GM23338 (cell line): ENCODE data around the gene FARP1. TPM values are rescaled to one million over a fixed set of nuclear protein-coding genes. Genes with fewer than 3 reads are reported as not detected.
A peak's percentile ranks its signal among the peaks of the same experiment; 100 is the strongest.

ENCODE experiments used
- ATAC-seq: fragments of 200-7000 bp; cut with Tn5 transposase; 3 replicates; pipeline ENCODE4 v1.9.1; 2020
- DNase-seq: peaks from one replicate; pipeline ENCODE4 v3.0.0-alpha.2; 2015; ENCODE audit warnings: low spot score
- H2AFZ ChIP-seq: fragments of 200-600 bp; sonication (generic); 2 replicates; pipeline ENCODE4 v1.8.0; 2016; ENCODE audit warnings: antibody characterized with exemption, mild to moderate bottlenecking, moderate library complexity
- H3F3A ChIP-seq: fragments of 200-600 bp; sonication (generic); replicated peaks from 2 replicates; pipeline ENCODE4 v1.8.0; 2017; ENCODE audit warnings: antibody characterized with exemption, mixed run types, low read depth
- H3K27ac ChIP-seq: fragments of 200-600 bp; sonication (generic); 2 replicates; pipeline ENCODE4 v1.6.1; 2016; ENCODE audit warnings: low read depth
- H3K27me3 ChIP-seq: fragments of 200-600 bp; sonication (generic); 2 replicates; pipeline ENCODE4 v1.8.0; 2016; ENCODE audit warnings: mild to moderate bottlenecking, mixed run types, moderate library complexity; ENCODE audit not compliant: insufficient read depth
- H3K36me3 ChIP-seq: fragments of 200-600 bp; sonication (generic); 2 replicates; pipeline ENCODE4 v1.8.0; 2016; ENCODE audit warnings: mild to moderate bottlenecking; ENCODE audit not compliant: insufficient read depth
- H3K4me1 ChIP-seq: fragments of 200-600 bp; sonication (generic); 2 replicates; pipeline ENCODE4 v1.8.0; 2016; ENCODE audit warnings: mild to moderate bottlenecking, moderate library complexity; ENCODE audit not compliant: insufficient read depth
- H3K4me2 ChIP-seq: fragments of 200-600 bp; sonication (generic); 2 replicates; pipeline ENCODE4 v1.7.1; 2017; ENCODE audit warnings: mixed run types
- H3K4me3 ChIP-seq: fragments of 200-600 bp; sonication (generic); 2 replicates; pipeline ENCODE4 v1.6.1; 2016; ENCODE audit warnings: mixed run types
- H3K79me2 ChIP-seq: fragments of 200-600 bp; sonication (generic); replicated peaks from 2 replicates; pipeline ENCODE4 v1.8.0; 2017; ENCODE audit warnings: mild to moderate bottlenecking; ENCODE audit not compliant: insufficient read depth
- H3K9me2 ChIP-seq: fragments of 200-600 bp; sonication (generic); 2 replicates; pipeline ENCODE4 v1.8.0; 2017; ENCODE audit not compliant: insufficient read depth
- H4K20me1 ChIP-seq: fragments of 200-600 bp; sonication (generic); replicated peaks from 2 replicates; pipeline ENCODE4 v1.8.0; 2017; ENCODE audit warnings: mild to moderate bottlenecking; ENCODE audit not compliant: insufficient read depth
- H3K27ac Mint-ChIP-seq: 2 replicates; pipeline ENCODE4 v1.8.0; 2020; ENCODE audit warnings: inconsistent platforms, mild to moderate bottlenecking, moderate library complexity, mixed read lengths
- H3K27me3 Mint-ChIP-seq: 3 replicates; pipeline ENCODE4 v1.8.0; 2022; ENCODE audit warnings: low read depth, mild to moderate bottlenecking, moderate library complexity, mixed read lengths, inconsistent platforms; ENCODE audit not compliant: insufficient read depth, poor library complexity
- H3K36me3 Mint-ChIP-seq: 3 replicates; pipeline ENCODE4 v1.8.0; 2021; ENCODE audit warnings: low read depth, mild to moderate bottlenecking, inconsistent platforms, moderate library complexity, mixed read lengths
- H3K4me1 Mint-ChIP-seq: 3 replicates; pipeline ENCODE4 v1.8.0; 2020; ENCODE audit warnings: mild to moderate bottlenecking, inconsistent platforms, mixed read lengths
- H3K4me3 Mint-ChIP-seq: 3 replicates; pipeline ENCODE4 v1.8.0; 2021; ENCODE audit warnings: moderate library complexity, mild to moderate bottlenecking, inconsistent platforms, mixed read lengths
- H3K9me3 Mint-ChIP-seq: 3 replicates; pipeline ENCODE4 v1.8.0; 2020; ENCODE audit warnings: moderate library complexity, mild to moderate bottlenecking, inconsistent platforms, mixed read lengths
- EZH2phosphoT487 ChIP-seq: fragments of 200-600 bp; sonication (generic); IDR thresholded peaks from one replicate; pipeline ENCODE4 v1.8.1; 2018; ENCODE audit warnings: antibody characterized with exemption; ENCODE audit not compliant: unreplicated experiment
- JUNB ChIP-seq: IDR thresholded peaks from one replicate; pipeline ENCODE4 v1.6.1; 2016; ENCODE audit warnings: antibody characterized with exemption; ENCODE audit not compliant: unreplicated experiment
- STAT1 ChIP-seq: IDR thresholded peaks from one replicate; pipeline ENCODE4 v1.6.1; 2016; ENCODE audit warnings: antibody characterized with exemption; ENCODE audit not compliant: unreplicated experiment
- ZNF114 ChIP-seq: fragments of 250-450 bp; sonication (Bioruptor Pico); IDR thresholded peaks from 2 replicates; pipeline ENCODE4 v1.5.0; 2020; ENCODE audit warnings: mild to moderate bottlenecking, moderate library complexity
- polyA plus RNA-seq: library from polyadenylated mRNA; unstranded; fragments of >200 nt; fragmentation: Nextera tagmentation; extraction: Ambion mirVana; gene quantifications from 2 replicates; pipeline ENCODE4 v1.2.1, GENCODE V29; 2016
- total RNA-seq: library from RNA; depleted of rRNA; stranded (reverse); fragments of >200 nt; shearing (Covaris generic); gene quantifications from 2 replicates; pipeline ENCODE4 v1.2.3, GENCODE V29; 2014
- TF ChIP-seq, protein P1 (sequence below): IDR thresholded peaks from one replicate; pipeline ENCODE4 v1.6.1; 2018; ENCODE audit warnings: antibody characterized with exemption; ENCODE audit not compliant: unreplicated experiment
- TF ChIP-seq, protein P2 (sequence below): fragments of 250-450 bp; sonication (Bioruptor Pico); IDR thresholded peaks from 2 replicates; pipeline ENCODE4 v1.5.0; 2020; ENCODE audit warnings: mild to moderate bottlenecking, moderate library complexity

The FARP1 gene
- total and polyA plus RNA-seq, 2 experiments from 2014 or later = 53.6 to 82.5 TPM

DNA sequence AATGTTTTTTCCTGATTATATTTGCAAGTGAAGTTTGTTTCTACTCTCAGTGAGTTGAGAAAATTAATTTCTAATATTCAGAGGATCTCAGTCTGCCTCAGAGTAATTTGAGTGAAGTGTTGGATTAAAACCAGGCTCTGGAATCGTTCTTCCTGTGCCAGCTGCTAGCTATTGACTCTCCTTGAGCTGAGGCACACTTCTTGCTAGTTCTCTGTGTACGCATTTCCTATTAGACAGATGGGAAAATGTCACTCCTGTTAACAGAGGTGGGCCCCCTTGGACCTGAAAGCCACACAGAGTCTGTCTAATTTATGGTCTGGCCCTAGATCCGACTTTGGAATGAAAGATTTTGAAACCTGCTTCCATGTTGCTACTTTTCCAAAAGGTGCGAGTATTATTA, 141.8 kb downstream of the FARP1 start:
- no peak for ATAC-seq
- Mint-ChIP-seq H3K9me3 (0 out of 3 replicates have a peak, but pooled peaks cover 2% of the 10 kb centered on the region), H3K27me3 (no peaks in the 10 kb centered on the region), H3K4me1 (peaks cover 10% of the 10 kb centered on the region), H3K27ac (no peak overlapping the region), H3K36me3 (peaks cover 1% of the 10 kb centered on the region; the same call in 1 of the 3 replicates), H3K4me3 (no peak overlapping the region)
- Histone ChIP-seq H3K4me2 (peak overlapping the region; percentile 25), H3K27me3 (no peaks in the 10 kb centered on the region), H3K36me3 (no peaks in the 10 kb centered on the region; the same call in 1 of the 2 replicates), H3F3A (no peaks in the 10 kb centered on the region), H4K20me1 (peaks cover 2% of the 10 kb centered on the region; the same call in 1 of the 2 replicates), H3K9me2 (peaks cover 1% of the 10 kb centered on the region; the same call in 1 of the 2 replicates), H3K4me3 (peak overlapping the region; percentile 17; the same call in 1 of the 2 replicates), H3K27ac (peak overlapping the region; percentile 81), H2AFZ (no peak overlapping the region), H3K4me1 (peaks cover 34% of the 10 kb centered on the region), H3K79me2 (peaks cover 83% of the 10 kb centered on the region)
- no peak for TF ChIP-seq JUNB
- TF ChIP-seq, protein P1, sequence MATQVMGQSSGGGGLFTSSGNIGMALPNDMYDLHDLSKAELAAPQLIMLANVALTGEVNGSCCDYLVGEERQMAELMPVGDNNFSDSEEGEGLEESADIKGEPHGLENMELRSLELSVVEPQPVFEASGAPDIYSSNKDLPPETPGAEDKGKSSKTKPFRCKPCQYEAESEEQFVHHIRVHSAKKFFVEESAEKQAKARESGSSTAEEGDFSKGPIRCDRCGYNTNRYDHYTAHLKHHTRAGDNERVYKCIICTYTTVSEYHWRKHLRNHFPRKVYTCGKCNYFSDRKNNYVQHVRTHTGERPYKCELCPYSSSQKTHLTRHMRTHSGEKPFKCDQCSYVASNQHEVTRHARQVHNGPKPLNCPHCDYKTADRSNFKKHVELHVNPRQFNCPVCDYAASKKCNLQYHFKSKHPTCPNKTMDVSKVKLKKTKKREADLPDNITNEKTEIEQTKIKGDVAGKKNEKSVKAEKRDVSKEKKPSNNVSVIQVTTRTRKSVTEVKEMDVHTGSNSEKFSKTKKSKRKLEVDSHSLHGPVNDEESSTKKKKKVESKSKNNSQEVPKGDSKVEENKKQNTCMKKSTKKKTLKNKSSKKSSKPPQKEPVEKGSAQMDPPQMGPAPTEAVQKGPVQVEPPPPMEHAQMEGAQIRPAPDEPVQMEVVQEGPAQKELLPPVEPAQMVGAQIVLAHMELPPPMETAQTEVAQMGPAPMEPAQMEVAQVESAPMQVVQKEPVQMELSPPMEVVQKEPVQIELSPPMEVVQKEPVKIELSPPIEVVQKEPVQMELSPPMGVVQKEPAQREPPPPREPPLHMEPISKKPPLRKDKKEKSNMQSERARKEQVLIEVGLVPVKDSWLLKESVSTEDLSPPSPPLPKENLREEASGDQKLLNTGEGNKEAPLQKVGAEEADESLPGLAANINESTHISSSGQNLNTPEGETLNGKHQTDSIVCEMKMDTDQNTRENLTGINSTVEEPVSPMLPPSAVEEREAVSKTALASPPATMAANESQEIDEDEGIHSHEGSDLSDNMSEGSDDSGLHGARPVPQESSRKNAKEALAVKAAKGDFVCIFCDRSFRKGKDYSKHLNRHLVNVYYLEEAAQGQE = no peak
- no peak for TF ChIP-seq STAT1
- DNase-seq = no peak

DNA sequence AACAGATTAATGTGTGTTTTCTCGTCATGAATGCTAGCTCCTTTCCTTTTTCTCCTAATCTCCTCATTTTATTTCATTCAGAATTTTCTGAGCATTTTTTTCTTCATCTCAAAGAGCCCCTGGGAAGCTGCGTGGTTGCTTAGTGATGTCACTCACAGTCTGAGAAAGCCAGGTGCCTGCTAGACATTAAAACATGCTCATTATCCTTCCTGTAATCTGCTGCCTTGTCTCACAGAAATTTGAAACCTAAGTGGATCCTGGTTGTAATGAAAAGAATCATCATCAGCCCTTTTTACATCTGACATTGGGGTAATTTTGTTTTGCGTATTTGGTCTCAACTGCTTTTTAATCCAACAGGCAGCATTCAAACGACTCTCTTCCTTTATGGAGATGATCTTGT, 142.4 kb downstream of the FARP1 start:
- Histone ChIP-seq H3K4me2 (peak overlapping the region; percentile 25), H3K27me3 (no peaks in the 10 kb centered on the region), H3K4me3 (0 out of 2 replicates have a peak overlapping the region, but pooled peaks have one; percentile 17), H2AFZ (no peak overlapping the region), H3K79me2 (peaks cover 78% of the 10 kb centered on the region), H3K9me2 (peaks cover 5% of the 10 kb centered on the region; the same call in 1 of the 2 replicates), H3K4me1 (peaks cover 30% of the 10 kb centered on the region), H3F3A (no peaks in the 10 kb centered on the region), H3K36me3 (no peaks in the 10 kb centered on the region; the same call in 1 of the 2 replicates), H3K27ac (peak overlapping the region; percentile 81), H4K20me1 (peaks cover 2% of the 10 kb centered on the region; the same call in 1 of the 2 replicates)
- peaks cover 5% of the 10 kb centered on the region; the same call in 1 of the 3 replicates for H3K36me3 Mint-ChIP-seq
- TF ChIP-seq STAT1 (no peak), ZNF114 (CRISPR knock-in tag) (no peak), JUNB (no peak), EZH2phosphoT487 (no peak)
- TF ChIP-seq, protein P2, sequence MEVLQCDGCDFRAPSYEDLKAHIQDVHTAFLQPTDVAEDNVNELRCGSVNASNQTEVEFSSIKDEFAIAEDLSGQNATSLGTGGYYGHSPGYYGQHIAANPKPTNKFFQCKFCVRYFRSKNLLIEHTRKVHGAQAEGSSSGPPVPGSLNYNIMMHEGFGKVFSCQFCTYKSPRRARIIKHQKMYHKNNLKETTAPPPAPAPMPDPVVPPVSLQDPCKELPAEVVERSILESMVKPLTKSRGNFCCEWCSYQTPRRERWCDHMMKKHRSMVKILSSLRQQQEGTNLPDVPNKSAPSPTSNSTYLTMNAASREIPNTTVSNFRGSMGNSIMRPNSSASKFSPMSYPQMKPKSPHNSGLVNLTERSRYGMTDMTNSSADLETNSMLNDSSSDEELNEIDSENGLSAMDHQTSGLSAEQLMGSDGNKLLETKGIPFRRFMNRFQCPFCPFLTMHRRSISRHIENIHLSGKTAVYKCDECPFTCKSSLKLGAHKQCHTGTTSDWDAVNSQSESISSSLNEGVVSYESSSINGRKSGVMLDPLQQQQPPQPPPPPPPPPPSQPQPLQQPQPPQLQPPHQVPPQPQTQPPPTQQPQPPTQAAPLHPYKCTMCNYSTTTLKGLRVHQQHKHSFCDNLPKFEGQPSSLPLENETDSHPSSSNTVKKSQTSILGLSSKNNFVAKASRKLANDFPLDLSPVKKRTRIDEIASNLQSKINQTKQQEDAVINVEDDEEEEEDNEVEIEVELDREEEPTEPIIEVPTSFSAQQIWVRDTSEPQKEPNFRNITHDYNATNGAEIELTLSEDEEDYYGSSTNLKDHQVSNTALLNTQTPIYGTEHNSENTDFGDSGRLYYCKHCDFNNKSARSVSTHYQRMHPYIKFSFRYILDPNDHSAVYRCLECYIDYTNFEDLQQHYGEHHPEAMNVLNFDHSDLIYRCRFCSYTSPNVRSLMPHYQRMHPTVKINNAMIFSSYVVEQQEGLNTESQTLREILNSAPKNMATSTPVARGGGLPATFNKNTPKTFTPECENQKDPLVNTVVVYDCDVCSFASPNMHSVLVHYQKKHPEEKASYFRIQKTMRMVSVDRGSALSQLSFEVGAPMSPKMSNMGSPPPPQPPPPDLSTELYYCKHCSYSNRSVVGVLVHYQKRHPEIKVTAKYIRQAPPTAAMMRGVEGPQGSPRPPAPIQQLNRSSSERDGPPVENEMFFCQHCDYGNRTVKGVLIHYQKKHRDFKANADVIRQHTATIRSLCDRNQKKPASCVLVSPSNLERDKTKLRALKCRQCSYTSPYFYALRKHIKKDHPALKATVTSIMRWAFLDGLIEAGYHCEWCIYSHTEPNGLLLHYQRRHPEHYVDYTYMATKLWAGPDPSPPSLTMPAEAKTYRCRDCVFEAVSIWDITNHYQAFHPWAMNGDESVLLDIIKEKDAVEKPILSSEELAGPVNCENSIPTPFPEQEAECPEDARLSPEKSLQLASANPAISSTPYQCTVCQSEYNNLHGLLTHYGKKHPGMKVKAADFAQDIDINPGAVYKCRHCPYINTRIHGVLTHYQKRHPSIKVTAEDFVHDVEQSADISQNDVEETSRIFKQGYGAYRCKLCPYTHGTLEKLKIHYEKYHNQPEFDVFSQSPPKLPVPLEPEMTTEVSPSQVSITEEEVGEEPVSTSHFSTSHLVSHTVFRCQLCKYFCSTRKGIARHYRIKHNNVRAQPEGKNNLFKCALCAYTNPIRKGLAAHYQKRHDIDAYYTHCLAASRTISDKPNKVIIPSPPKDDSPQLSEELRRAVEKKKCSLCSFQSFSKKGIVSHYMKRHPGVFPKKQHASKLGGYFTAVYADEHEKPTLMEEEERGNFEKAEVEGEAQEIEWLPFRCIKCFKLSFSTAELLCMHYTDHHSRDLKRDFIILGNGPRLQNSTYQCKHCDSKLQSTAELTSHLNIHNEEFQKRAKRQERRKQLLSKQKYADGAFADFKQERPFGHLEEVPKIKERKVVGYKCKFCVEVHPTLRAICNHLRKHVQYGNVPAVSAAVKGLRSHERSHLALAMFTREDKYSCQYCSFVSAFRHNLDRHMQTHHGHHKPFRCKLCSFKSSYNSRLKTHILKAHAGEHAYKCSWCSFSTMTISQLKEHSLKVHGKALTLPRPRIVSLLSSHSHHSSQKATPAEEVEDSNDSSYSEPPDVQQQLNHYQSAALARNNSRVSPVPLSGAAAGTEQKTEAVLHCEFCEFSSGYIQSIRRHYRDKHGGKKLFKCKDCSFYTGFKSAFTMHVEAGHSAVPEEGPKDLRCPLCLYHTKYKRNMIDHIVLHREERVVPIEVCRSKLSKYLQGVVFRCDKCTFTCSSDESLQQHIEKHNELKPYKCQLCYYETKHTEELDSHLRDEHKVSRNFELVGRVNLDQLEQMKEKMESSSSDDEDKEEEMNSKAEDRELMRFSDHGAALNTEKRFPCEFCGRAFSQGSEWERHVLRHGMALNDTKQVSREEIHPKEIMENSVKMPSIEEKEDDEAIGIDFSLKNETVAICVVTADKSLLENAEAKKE (CRISPR knock-in tag) = no peak
- H3K9me3 Mint-ChIP-seq = 0 out of 3 replicates have a peak, but pooled peaks cover 2% of the 10 kb centered on the region
- DNase-seq (no peak), ATAC-seq (peak; percentile 43)
- H3K4me1 Mint-ChIP-seq = peaks cover 4% of the 10 kb centered on the region
- no peaks in the 10 kb centered on the region for H3K27me3 Mint-ChIP-seq
- H3K4me3 Mint-ChIP-seq = no peak overlapping the region
- no peak overlapping the region for H3K27ac Mint-ChIP-seq
